HG02759 (cell line): ENCODE measurements around the gene POLR3H.

Experiments used
- ATAC-seq: cut with Tn5 transposase; IDR thresholded peaks from one replicate; pipeline ENCODE4 v1.9.1; 2021; ENCODE audit warnings: mild to moderate bottlenecking, moderate library complexity; ENCODE audit not compliant: unreplicated experiment

The POLR3H gene

DNA sequence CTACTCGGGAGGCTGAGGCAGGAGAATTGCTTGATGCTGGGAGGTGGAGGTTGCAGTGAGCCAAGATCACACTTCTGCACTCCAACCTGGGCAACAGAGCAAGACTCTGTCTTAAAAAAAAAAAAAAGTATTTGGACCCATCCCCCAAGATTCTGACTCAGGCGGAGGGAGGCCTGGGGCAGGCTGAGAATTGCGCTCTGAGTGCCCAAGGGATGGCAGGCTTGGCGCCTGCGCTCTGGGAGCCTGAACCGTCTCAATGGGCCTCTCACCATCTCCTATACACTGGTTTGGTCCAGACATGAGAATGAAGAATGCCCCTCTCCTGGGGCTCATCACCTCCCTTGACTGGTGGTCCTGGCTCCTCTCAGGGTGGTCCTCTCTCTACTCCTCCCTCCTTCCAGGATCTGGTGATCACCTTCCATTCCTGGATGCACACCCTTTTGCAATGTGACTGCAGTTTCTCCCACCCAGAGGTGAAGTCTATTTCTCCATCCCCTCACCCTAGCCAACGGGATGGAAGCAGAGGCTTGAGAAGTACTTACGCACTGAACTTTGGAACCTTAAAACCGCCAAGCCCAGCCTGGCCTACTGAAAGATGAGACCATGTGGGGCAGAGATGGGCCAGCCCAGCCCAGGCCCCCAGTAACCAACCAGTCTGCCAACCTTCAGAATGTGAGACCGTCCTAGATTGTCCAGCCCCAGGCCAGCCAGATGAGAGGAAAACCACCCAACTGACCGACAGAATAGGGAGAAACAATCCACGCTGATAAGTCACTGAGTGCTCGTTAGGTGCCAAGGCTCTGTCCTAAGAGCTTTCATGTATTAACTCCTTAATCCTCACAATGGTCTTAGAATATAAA lies 4.9 kb downstream of the POLR3H start:
- ATAC-seq: no peak

DNA sequence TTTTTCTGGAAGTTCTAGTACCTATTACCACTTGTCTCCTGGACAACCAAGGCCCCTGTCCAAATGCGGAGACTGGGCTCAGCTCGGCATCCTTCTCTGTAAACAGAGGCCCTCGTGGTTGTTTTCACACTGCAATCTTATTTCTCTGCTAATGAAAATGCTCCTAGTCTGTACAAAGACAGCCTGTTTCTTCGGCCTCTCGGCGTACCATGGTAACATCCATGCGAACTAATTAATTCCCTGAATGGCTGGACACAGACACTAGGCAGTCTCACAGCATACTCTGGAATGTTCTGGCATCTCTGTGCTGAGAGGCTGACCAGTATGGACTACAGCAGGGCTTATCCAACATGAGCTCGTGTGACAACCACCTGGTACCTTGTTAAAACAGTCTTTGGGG lies 5.7 kb downstream of the POLR3H start:
- ATAC-seq: no peak

DNA sequence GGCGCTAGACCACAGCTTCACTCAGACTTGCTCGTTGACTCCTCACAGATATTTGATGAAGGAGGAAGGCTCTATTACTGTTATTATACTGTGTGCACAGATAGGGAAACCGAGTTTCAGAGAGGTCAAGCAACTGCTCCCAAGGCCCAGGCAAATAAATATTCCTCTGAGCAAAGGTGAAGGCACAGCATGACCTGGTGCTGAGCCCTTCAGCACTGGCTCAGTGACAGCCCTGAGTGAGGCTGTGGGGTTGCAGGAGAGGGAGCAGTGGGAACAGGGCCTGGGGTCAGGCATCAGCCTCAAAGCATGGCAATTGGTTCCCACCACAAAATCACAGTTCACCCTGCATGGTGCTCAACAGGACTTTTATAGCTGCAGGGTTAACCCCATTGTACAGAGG lies 7.1 kb downstream of the POLR3H start:
- no peak for ATAC-seq

DNA sequence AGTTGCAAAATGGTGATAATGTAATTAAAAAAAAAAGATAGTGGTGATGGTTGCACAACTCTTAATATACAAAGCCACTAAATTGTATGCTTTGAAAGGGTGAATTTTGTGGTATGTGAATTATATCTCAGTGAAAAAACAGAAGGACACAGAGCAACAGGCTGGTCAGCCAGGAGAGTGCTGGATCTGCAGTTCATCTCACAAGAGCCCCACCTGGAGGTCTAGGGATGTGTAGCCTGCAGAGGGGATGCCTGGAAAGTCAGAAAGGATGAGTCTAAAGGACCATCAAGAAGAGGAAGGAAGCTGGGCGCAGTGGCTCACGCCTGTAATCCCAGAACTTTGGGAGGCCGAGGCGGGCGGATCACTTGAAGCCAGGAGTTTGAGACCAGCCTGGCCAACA lies 9.0 kb downstream of the POLR3H start:
- no peak for ATAC-seq

DNA sequence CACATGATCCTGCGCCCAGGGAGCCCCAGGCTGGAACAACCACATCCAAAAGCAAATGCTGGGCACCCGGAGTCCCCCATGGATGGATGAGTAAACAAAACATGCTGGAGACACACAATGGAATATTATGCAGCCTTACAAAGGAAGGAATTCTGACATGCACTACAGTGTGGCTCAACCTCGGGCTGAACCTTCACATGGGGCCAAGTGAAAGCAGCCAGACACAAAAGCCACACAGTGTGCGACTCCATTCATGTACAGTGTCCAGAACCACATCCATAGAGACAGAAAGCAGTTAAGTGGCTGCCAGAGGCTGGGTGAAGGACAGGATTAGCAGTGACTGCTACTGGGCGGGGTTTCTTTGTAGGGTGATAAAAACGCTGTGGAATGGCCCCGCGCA lies 10.1 kb downstream of the POLR3H start:
- no peak for ATAC-seq

DNA sequence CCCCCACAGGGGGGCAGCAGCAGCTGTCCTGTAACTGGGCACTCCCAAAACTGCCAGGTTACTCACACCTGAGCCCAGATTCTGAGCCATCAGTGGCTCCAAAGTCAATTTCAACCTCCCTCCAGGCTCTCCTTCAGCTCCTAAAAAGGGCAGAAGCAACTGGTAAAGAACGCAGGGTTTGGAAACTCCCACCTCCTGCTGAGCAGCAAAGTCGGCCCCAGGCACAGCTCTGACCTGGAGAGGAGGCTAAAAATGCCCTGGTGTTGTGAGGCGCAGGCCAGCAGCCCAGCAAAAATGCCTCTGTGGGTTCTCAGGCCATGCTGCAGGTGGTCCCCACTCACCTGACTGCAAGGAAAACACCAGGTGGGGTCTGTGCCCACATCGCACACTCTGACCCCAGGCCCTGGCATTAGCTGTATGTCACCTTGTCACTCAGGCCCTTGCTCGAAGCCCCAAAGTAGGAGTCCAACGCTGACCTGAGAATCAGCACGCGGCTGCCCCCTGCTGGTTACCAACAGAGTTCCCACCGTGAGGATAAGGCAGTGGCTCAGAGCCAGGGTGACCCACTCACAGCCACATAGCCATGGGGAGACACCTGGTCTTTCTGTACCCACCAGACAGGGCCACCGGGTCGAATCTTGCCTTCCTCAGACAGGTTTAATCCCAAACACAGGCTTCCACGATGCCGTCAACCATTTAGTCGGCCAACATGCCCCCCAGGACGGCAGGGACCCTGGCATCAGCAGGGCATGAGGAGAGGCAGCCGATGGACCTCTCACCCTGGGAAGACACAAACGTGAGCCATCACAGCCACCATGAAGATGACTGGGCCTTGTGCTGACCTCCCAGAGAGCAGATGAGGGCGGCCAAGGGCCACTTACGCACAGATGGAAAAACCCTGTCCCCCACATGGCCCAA lies 11.1 kb downstream of the POLR3H start:
- ATAC-seq: no peak

DNA sequence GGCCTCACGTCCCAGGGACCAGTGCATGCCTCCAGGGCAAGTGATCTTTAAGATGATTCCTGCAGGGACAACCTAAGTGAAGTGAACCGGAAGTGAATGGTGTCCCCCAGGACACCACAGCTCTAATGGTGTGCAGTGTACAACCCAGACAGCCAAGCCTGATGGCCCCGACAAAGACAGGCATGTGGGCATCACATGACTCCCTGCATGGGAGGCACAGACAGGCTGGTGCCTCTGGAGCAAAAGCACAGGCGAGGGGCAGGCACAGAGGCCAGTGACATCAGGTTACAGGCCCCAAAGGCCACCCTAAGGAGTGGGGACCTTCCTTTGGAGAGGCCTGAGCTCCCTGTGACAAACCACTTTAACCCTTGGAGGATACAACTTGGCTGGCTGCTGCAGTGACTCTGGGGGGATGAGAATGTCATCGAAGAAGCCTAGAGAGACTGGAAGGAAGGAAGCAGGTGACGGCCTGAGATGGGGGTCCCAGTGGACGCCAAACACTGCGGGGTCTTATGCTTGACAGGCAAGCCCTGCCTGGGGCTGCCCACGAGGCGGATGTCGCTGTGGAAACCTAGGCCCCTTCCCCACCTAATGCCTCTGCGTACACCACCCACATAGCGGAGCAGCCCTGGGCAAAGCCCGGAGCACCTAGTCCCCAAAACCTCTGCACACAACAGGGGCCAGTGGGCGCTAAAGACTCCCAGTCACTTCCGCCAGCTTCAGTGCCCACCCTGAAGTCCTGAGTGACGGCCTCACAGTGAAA lies 12.4 kb downstream of the POLR3H start:
- no peak for ATAC-seq

DNA sequence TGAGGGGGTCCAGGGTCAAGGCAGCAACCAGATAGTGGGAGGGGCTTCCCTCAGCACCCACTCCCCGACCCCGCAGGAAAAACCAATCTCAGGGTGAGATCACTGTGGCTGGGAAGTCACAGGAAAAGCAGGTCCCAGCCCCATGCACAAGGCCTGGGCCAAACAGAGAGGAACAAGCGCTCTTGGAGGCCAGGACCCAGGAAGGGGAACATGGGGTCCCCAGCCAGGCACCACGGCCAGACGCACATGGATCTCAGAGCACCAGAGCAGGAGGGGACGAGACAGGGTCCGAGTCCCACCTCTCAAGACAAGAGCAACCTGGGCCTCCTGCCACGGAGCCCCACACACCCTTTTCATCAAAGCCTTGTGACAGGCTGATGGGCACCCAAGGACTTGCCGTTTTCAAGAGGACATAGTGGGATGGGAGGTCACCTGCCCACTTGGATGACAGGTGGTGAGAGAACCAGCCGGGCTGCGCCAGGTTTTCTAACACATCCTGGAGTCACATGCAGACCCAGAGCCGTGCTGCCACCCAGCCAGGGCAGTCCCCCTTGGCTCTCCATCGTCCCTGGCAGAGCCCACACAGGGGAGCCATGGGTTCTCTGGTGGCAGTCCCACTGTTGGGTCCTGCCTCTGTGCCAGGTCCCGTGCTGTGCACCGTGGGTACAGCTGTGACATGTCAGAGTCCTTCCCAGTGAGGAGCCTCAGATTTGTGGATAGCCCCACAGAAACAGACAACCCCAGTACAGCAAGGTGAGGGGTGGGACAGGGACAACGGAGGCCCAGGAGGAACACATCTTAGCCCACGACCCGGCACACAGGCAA lies 13.2 kb downstream of the POLR3H start:
- no peak for ATAC-seq

DNA sequence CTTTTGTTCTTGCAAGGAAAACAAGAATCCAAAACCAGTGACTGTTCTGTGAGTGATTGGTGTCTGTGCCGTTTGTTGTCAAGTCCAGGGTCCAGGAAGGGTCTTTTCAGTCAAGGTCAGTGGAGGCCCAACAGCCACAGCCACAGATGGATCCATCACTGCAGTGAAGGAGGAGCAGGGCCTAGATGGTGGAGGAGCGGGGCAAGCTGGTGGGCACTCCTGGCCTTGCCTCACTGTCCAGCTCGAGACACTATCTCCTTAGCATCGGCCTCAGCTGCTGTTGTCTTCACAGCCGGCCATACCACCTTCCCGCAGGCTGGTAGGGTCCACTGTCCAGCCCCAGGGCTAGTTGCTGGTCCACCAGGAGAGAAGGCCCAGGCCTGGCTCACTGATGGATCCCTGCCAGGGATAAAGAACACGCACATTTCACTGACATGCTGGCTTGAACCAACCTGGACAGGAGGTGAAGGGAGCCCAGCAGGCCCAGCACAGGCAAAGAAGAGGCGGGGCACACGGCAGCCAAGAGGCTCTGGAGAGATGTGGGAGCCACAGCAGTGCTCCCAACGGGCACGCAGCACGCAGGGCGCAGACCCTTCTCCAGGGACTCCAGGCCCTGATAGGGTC lies 15.2 kb downstream of the POLR3H start:
- no peak for ATAC-seq

DNA sequence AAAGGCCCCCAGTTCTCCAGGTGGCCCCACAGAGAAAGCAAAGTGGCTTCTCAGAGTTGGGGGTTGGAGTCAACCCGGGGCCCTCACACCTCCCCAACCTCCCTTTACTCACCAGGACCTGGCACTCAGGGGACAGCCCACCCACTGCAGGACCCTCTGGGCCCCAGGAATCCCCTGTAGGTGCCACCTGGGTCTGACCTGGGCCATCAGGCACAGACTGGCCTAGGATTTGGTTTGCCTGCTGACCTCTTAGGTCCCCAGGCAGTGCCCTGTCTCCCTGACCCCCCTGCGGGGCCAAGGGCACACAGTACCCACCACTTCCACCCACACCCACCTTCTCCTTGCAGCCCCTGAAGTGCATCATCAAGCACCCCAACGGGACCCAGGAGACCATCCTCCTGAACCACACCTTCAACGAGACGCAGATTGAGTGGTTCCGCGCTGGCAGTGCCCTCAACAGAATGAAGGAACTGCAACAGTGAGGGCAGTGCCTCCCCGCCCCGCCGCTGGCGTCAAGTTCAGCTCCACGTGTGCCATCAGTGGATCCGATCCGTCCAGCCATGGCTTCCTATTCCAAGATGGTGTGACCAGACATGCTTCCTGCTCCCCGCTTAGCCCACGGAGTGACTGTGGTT lies 16.0 kb downstream of the POLR3H start:
- ATAC-seq: no peak

DNA sequence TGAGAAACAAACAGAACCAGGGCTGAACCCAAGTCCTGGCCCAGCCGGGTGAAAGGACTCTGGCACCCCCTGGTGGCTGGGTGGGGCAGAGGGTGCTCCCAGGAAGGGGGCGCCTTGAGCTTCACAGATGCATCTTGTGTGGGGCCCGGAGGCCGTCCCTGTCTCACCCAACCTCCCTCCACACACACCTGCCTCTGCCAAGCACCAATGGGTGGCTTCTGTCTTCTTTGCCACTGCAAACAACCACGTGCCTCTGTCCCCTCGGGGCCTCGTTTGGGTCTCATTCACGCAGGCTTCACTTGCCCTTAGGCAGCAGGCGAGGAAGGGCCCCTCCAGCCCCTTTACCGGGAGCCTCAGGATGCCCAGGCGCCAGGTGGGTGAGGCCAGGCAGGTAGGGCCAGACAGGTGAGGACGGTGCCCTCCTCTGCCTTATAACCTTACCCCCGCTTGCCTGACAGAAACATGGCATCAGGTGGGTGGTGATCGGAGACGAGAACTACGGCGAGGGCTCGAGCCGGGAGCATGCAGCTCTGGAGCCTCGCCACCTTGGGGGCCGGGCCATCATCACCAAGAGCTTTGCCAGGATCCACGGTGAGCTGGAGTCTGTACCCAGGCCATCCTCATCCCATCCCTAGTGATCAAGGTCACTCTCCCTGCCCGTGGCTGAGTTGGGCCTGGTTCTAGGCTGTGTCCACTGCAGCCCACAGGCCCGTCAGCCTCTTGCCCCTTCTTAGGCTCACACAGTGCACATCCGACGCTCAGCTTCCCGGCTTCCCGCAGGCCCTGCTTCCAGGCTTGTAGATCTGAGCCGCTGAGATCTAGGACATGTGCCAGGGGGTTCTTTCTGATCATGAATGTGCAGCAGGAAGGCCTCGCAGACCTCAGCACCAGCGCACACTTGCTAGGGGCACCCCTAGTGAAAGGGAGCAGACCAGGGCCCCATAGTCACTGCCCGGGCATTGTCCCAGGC lies 17.2 kb downstream of the POLR3H start:
- no peak for ATAC-seq

DNA sequence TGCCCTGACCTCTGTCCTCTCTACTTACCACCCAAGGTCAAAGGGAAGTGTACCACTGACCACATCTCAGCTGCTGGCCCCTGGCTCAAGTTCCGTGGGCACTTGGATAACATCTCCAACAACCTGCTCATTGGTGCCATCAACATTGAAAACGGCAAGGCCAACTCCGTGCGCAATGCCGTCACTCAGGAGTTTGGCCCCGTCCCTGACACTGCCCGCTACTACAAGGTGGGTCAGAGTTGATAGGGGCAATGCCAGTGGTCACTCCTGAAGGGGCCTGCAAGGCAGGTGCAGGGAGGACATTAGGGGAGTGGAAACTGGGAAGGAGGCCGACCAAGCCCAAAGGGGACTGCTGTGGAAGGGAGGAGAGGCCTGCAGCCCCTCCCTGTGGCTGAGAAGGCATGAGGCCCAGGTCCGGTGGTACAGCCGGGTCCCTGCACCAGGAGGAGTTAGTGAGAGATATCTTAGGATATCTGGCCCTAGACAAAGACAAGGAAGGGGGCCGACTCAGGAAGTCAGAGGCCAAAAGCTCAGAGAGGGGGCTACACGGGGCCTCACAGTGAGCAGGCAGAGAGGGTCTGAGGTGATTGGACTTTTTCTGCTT lies 17.9 kb downstream of the POLR3H start:
- no peak for ATAC-seq

DNA sequence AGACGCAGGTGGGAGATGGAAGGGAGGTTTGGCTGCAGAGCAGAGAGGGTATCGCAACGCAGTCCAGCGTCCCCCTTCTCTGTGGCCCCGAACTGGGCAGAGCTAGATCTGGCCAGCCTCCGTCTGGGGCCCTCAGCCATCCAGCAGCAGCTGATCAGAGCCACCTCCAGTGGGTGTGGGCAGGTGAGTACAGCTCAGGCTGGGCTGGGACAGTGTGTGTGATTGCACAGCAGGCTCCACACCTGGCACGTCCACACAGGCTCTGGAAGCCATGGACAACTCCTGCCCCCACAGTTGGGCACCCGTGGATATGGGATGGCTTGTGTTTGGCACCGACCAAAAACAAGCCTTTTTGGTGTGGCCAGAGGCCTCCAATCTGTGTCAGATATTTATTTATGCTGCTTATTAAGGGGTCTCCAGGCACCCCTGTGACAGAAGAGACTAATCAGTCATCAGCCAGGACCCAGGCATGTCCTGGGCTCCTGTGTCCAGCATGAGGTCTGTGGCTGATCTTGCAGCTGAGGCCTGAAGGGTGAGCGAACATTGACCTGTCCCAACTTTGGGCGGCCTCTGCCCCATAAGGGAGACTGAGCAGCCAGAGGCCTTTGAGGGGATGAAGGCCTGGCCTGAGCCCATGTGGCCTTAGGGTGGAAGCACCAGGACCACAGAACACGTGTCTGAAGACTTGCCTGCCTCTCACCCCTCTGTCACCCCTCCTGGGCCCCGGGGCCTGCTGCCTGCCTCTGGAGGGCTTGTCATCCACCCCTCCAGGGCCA lies 18.6 kb downstream of the POLR3H start:
- no peak for ATAC-seq

DNA sequence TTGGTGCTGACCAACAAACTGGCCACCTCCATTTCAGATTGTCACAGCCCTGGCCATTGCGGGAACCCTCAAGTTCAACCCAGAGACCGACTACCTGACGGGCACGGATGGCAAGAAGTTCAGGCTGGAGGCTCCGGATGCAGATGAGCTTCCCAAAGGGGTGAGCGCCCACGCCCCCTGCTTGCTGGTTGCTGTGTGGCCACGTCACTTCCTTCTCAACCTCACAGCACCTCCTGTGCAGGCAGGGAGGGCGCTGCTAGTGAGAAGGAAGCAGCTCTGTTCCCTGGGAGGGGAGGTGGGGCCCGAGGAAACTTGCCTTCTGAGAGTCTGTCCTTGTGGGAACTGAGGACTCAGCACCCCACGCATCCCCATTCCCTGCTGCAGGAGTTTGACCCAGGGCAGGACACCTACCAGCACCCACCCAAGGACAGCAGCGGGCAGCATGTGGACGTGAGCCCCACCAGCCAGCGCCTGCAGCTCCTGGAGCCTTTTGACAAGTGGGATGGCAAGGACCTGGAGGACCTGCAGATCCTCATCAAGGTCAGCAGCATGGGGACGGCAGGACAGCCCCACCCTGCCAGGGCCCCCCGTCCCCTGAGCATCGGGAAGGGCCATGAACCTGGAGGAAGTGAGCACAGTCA lies 19.3 kb downstream of the POLR3H start:
- no peak for ATAC-seq

DNA sequence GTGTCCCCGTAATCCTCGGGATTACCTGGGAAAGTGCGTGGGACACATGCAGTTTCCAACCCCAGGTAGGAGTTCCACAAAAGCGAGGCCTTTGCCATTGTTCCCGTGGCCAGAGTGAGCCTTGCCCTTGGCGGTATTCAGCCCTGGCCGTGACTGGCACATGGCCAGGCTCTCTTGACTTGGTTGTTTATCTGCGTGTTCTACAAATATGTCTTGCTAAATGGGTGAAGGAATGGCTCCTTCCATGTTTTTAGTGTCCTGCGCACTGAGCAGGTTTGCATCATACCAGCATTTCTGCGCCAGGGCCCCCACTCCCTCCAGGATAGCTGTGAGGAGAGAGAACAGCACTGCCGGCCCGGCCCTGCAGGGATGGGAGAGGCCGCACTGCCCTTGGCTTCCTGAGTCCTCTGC lies 20.0 kb downstream of the POLR3H start:
- no peak for ATAC-seq

DNA sequence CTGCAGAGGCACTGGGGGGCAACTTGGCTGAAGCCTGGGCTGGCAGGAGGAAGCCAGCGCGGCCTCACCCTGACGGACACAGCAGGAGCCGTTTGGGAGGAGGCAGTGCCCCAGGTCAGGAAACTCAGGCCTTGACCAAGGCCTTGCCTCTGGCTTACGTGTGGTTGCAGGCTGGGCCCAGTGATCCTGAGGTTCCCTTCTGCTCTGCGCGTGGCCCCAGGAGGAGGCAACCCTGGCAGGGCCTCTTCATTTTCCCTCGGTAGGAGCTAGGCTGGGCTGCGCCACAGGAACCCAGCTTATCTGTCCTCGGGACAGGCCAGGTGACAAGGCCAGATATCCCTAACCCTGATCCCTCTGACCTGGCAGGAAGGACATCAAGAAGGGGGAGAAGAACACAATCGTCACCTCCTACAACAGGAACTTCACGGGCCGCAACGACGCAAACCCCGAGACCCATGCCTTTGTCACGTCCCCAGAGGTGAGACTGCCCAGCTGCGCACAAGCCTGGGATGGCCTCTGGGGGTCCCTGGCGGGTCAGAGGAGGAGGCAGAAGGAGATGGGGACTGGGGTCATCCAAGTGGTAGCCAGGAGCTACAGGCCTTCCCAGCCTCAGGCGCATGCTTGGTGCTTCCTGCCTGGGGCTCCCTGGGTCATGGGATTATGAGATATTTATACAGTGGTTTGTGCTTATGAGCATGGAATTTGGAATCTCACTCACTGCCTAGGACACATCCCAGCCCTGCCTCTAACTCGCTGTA lies 20.6 kb downstream of the POLR3H start:
- ATAC-seq: no peak
